NT2/D1 (cell line): ENCODE measurements around the gene COL20A1.

Experiments
- DNase-seq: peaks from one replicate; pipeline ENCODE4 v3.0.0-alpha.2; 2011; ENCODE audit warnings: low read depth, low spot score
- H3K27me3 ChIP-seq: 2 replicates; pipeline ENCODE4 v1.6.0; 2011; ENCODE audit warnings: mild to moderate bottlenecking; ENCODE audit not compliant: insufficient read length, insufficient read depth
- H3K36me3 ChIP-seq: 2 replicates; pipeline ENCODE4 v1.6.1; 2011; ENCODE audit warnings: mild to moderate bottlenecking, low read length, mixed read lengths; ENCODE audit not compliant: insufficient read depth, insufficient read length
- H3K4me1 ChIP-seq: 2 replicates; pipeline ENCODE4 v1.5.1; 2011; ENCODE audit not compliant: insufficient read depth, insufficient read length
- H3K4me3 ChIP-seq: 2 replicates; pipeline ENCODE4 v1.5.1; 2011; ENCODE audit warnings: low read depth; ENCODE audit not compliant: insufficient read length
- H3K9ac ChIP-seq: 2 replicates; pipeline ENCODE4 v1.6.0; 2011; ENCODE audit warnings: low read depth; ENCODE audit not compliant: insufficient read length
- H3K9me3 ChIP-seq: 2 replicates; pipeline ENCODE4 v1.5.1; 2011; ENCODE audit warnings: mild to moderate bottlenecking, low read length; ENCODE audit not compliant: insufficient read depth
- SUZ12 ChIP-seq: IDR thresholded peaks from 2 replicates; pipeline ENCODE4 v1.6.1; 2011; ENCODE audit not compliant: insufficient read length, insufficient read depth; ENCODE audit errors: extremely low read depth
- YY1 ChIP-seq: IDR thresholded peaks from 2 replicates; pipeline ENCODE4 v1.6.1; 2011; ENCODE audit not compliant: insufficient read length, insufficient read depth
- ZNF274 ChIP-seq: IDR thresholded peaks from 2 replicates; pipeline ENCODE4 v1.6.1; 2011; ENCODE audit warnings: mild to moderate bottlenecking, low read depth, low read length

Gene COL20A1

DNA sequence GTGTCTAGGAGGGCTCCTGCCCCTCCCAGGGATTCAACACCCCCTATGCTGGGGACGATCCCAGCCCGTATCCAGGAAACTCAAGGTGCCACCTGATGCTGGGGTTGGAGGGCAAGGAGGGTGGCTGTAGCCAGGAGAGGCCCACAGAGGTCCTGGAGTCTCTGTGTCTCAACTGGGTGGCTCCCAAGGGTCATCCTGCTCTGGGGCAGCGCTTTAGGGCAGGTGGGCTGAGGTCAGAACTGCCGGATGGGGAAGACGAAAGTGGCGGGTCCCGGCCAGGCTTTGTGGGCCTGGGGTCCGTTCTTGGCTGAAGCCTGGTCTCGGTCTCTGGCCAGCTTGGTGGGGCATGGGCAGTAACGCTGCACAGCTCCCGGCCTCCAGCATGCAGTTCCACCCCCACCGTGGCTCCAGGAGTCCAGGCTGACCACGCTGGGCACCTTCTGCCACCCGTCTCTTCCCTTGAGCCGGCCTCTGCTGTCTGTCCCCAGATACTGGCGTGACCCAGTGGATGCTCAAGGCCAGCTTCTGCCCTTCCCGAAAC is 2.8 kb upstream of the COL20A1 start:
- TF ChIP-seq YY1 (no peak), ZNF274 (no peak), SUZ12 (no peak)
- H3K36me3 ChIP-seq = peaks cover 70% of the 10 kb centered on the region
- DNase-seq = no peak

GRCh38 chr20:63290677-63291472 is 2.1 kb upstream of the COL20A1 start:
- Histone ChIP-seq H3K4me1 (peaks cover 35% of the 10 kb centered on the region), H3K9me3 (no peaks in the 10 kb centered on the region), H3K27me3 (no peaks in the 10 kb centered on the region), H3K9ac (peak overlapping the region; percentile 42), H3K4me3 (no peak overlapping the region), H3K36me3 (peaks cover 63% of the 10 kb centered on the region)
- no peak for TF ChIP-seq ZNF274
- TF ChIP-seq YY1 = no peak
- no peak for TF ChIP-seq SUZ12
- DNase-seq = peak; percentile 27

More for the DNA sequence above, 2.8 kb upstream of the COL20A1 start:
- no peak overlapping the region for H3K4me3 ChIP-seq
- H3K9ac ChIP-seq = peak overlapping the region; percentile 42
- peaks cover 28% of the 10 kb centered on the region for H3K4me1 ChIP-seq
- no peaks in the 10 kb centered on the region for H3K27me3 ChIP-seq
- H3K9me3 ChIP-seq = no peaks in the 10 kb centered on the region

DNA sequence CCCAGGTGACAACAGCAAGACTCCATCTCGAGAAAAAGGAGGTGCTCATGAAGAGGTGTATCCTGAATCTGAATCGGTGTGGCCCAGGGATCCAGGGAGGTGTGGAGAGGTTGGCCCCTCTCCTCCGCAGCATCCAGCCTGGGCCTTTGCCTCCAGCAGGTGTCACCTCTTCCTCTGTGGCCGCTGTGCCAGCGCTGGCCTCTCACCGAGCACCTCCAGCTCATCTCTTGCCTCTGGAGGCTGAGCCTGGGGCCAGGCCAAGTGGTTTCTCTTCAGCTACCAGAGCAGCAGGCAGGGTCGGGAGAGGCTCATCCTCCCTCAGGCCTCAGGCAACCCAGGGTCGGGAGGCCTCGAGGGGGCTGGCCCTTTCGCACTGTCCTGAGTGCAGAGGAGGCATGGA is 1.2 kb upstream of the COL20A1 start:
- no peaks in the 10 kb centered on the region for H3K9me3 ChIP-seq
- no peak overlapping the region for H3K9ac ChIP-seq
- H3K4me1 ChIP-seq = peaks cover 39% of the 10 kb centered on the region
- no peak overlapping the region for H3K4me3 ChIP-seq
- TF ChIP-seq ZNF274 (no peak), SUZ12 (no peak), YY1 (no peak)
- no peak for DNase-seq
- no peaks in the 10 kb centered on the region for H3K27me3 ChIP-seq
- H3K36me3 ChIP-seq = peaks cover 54% of the 10 kb centered on the region

DNA sequence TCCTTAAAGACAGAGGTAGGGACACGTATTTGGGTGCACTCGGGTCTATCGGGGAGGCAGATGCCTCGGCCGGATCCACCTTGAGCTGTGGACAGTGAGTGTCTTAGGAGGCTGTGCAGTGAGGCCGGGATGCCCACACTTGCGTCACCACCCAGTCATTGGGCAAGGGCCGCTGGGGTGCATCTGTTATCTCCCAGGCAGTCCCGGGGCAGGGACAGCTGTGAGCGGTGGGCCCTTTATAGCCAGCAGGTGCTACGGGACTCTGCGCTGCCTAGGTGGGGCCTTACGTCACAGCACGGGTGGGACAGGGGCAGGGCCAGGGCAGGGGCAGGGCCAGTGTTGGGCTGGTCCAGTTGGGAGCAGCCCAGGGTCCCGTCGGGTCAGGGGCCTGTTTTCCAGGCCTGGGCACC is 689 bp upstream of the COL20A1 start:
- no peaks in the 10 kb centered on the region for H3K27me3 ChIP-seq
- peaks cover 42% of the 10 kb centered on the region for H3K4me1 ChIP-seq

DNA sequence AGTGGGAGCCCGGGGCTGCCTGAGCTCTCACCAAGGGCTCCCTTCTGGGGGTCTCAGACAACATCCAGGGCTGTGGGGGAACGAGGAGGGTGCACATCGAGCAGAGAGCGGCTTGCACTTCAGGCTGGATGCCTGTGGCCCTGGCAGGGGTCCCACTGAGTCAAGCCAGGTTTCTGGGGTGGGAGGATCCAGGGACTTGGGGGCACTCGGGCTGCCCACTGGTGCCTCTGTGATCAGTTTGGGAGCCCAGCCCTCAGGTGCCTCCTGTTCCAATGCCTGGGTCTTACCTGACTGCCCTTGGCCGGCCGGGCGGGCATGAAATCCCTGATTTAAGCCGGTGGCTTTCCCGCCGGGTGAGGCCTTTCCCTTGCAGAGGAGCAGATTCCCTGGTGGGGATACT is 470 bp downstream of the COL20A1 start:
- H3K36me3 ChIP-seq = peaks cover 39% of the 10 kb centered on the region
- H3K9me3 ChIP-seq = no peaks in the 10 kb centered on the region
- H3K27me3 ChIP-seq = no peaks in the 10 kb centered on the region
- H3K9ac ChIP-seq = peak overlapping the region; percentile 42
- no peak for DNase-seq
- TF ChIP-seq SUZ12 (no peak), ZNF274 (no peak), YY1 (no peak)
- H3K4me3 ChIP-seq = no peak overlapping the region
- peaks cover 45% of the 10 kb centered on the region for H3K4me1 ChIP-seq

More for the DNA sequence above, 689 bp upstream of the COL20A1 start:
- H3K9ac ChIP-seq = no peak overlapping the region
- DNase-seq = no peak
- no peak for TF ChIP-seq SUZ12
- no peak for TF ChIP-seq YY1
- TF ChIP-seq ZNF274 = no peak
- no peaks in the 10 kb centered on the region for H3K9me3 ChIP-seq
- no peak overlapping the region for H3K4me3 ChIP-seq
- peaks cover 50% of the 10 kb centered on the region for H3K36me3 ChIP-seq

GRCh38 chr20:63293871-63294535 is 1.0 kb downstream of the COL20A1 start:
- peaks cover 45% of the 10 kb centered on the region for H3K4me1 ChIP-seq
- no peaks in the 10 kb centered on the region for H3K9me3 ChIP-seq
- no peak overlapping the region for H3K4me3 ChIP-seq
- peaks cover 33% of the 10 kb centered on the region for H3K36me3 ChIP-seq
- TF ChIP-seq YY1 (no peak), ZNF274 (no peak), SUZ12 (no peak)
- H3K27me3 ChIP-seq = no peaks in the 10 kb centered on the region
- H3K9ac ChIP-seq = no peak overlapping the region
- DNase-seq = no peak

GRCh38 chr20:63294536-63294900 is 1.5 kb downstream of the COL20A1 start:
- DNase-seq = no peak
- Histone ChIP-seq H3K4me1 (peaks cover 45% of the 10 kb centered on the region), H3K36me3 (peaks cover 28% of the 10 kb centered on the region), H3K9me3 (no peaks in the 10 kb centered on the region), H3K27me3 (no peaks in the 10 kb centered on the region), H3K9ac (no peak overlapping the region), H3K4me3 (no peak overlapping the region)
- TF ChIP-seq SUZ12 (no peak), YY1 (no peak), ZNF274 (no peak)
